ENCODE measurements around the gene MPZL3. TPM values are rescaled to one million over a fixed set of nuclear protein-coding genes. Genes with fewer than 3 reads are reported as not detected.

The MPZL3 gene
- total RNA-seq, 1 donor from 2014 or later, result 0.21 TPM

DNA sequence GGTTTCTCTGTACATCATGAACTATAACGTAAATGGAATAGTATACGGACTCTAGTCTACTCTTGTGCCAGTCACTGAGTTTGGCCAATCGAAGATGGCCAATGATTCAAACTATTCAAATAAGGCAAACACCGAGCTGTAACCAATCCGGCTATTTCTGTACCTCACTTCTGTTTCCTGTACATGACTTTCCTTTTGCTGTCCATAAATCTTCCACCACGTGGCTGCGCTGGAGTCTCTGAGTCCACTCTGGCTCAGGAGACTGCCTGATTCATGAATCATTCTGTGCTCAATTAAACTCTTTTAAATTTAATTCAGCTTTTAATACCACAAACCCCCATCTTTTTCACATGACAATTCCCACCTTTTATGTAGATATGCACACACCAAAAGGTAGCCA lies 25.9 kb downstream of the MPZL3 start:
- Histone ChIP-seq H3K27me3 (no peaks in the 10 kb centered on the region), H3K9me3 (no peaks in the 10 kb centered on the region), H3K27ac (no peak overlapping the region), H3K4me3 (no peak overlapping the region), H3K36me3 (no peaks in the 10 kb centered on the region), H3K4me1 (no peaks in the 10 kb centered on the region)
- intact Hi-C loops (cut with DNase I), result no loop called here
- TF ChIP-seq, protein P1, sequence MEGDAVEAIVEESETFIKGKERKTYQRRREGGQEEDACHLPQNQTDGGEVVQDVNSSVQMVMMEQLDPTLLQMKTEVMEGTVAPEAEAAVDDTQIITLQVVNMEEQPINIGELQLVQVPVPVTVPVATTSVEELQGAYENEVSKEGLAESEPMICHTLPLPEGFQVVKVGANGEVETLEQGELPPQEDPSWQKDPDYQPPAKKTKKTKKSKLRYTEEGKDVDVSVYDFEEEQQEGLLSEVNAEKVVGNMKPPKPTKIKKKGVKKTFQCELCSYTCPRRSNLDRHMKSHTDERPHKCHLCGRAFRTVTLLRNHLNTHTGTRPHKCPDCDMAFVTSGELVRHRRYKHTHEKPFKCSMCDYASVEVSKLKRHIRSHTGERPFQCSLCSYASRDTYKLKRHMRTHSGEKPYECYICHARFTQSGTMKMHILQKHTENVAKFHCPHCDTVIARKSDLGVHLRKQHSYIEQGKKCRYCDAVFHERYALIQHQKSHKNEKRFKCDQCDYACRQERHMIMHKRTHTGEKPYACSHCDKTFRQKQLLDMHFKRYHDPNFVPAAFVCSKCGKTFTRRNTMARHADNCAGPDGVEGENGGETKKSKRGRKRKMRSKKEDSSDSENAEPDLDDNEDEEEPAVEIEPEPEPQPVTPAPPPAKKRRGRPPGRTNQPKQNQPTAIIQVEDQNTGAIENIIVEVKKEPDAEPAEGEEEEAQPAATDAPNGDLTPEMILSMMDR (IDR thresholded peaks at IDR 0.05), result no peak
- DNase-seq (ENCODE audit: low spot score in 2 of 2), result no peak

DNA sequence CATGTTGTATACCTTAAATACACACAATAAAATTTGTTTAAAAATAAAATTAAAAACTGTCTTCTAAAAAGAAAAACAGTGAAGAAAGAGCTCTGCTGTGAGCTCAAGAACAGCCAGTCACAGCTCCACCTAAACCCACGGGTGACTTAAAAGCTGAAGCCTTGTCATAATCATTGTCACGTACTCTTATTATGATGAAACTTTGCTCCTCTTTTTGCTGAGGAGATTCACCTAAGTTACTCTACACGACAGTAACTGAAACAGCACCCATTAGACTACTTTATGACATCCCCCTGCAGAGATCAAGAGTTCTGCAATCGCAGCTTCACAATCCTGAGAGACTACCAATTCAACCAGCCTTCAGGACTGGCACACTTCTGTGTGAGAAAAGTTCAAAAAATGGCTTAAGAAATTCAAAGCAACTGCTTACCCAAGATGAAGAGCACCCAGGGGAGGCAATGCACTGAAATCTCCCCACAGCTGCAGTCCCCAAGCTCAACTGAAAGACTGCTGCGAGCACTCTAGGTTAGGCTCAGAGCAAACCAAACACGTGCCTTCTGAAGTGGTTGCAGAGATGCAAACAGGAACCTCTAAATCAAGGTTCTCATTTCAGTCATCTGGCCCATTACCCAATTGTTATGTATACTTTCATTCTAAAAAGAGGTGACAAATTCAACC lies 27.5 kb downstream of the MPZL3 start, which contains the start of gene JAML:
Gene JAML, minus strand, starts transcription at position 501 of the 678 bp plus-strand sequence. CDS start 10,145 bp downstream, outside the sequence.
- Histone ChIP-seq H3K9me3 (no peaks in the 10 kb centered on the region), H3K4me1 (no peaks in the 10 kb centered on the region), H3K36me3 (no peaks in the 10 kb centered on the region), H3K27me3 (no peaks in the 10 kb centered on the region), H3K27ac (peak within 1 kb of the TSS in 1 of 2 donors; percentile 37), H3K4me3 (peak within 1 kb of the TSS in 1 of 2 donors; percentile 28)
- intact Hi-C loops (cut with DNase I), result no loop called here
- TF ChIP-seq, protein P1 (IDR thresholded peaks at IDR 0.05), result no peak
- DNase-seq (ENCODE audit: low spot score in 2 of 2), result no peak

DNA sequence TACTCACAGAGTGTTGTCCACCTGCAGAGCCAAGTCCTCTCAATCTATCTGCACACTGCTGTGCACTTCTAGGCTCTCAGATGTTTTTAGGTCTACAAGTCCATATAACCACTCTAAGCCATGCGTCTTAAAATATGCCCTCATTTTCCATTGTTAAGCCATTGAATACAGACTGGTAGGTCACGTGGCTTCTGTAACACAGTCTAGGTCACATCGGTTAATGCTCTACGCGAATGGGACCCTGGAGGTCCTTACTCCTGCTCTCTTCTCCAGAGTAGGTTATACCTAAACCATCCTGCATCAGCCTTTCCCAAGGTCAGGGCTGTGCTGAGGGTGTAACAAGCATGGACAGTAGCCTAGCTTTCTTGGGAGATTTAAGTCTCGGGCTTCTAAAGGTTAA lies 28.2 kb downstream of the MPZL3 start:
- peak overlapping the region in 1 of 2 donors; percentile 37 for H3K27ac ChIP-seq
- H3K36me3 ChIP-seq, result no peaks in the 10 kb centered on the region
- H3K4me1 ChIP-seq, result no peaks in the 10 kb centered on the region
- DNase-seq (ENCODE audit: low spot score in 2 of 2), result no peak
- H3K9me3 ChIP-seq, result no peaks in the 10 kb centered on the region
- H3K4me3 ChIP-seq, result peak overlapping the region in 1 of 2 donors; percentile 28
- intact Hi-C loops (cut with DNase I), result no loop called here
- TF ChIP-seq, protein P1 (IDR thresholded peaks at IDR 0.05), result no peak
- no peaks in the 10 kb centered on the region for H3K27me3 ChIP-seq

DNA sequence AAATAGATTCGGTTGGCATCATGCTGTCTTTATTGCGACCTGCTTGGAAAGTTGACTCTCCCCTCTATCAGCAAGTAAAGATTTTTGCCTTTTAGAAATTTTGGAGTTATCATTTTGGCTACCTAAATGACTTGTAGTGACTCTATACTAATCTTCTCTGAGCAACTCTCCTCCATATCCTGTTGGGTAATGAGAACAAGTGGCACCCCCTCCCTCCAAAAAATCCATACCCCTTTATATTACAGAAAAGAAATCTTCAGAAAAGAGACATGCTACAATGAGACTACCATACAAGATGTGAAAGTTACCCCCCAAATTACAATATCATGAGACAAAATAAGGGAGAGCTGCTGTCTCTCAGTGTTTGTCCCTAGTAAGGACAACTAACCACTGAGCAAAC lies 28.6 kb downstream of the MPZL3 start:
- Histone ChIP-seq H3K4me1 (no peaks in the 10 kb centered on the region), H3K4me3 (peak overlapping the region in 1 of 2 donors; percentile 28), H3K9me3 (no peaks in the 10 kb centered on the region), H3K27me3 (no peaks in the 10 kb centered on the region), H3K27ac (no peak overlapping the region), H3K36me3 (no peaks in the 10 kb centered on the region)
- TF ChIP-seq, protein P1 (IDR thresholded peaks at IDR 0.05), result no peak
- no peak for DNase-seq (ENCODE audit: low spot score in 2 of 2)
- intact Hi-C loops (cut with DNase I), result no loop called here

DNA sequence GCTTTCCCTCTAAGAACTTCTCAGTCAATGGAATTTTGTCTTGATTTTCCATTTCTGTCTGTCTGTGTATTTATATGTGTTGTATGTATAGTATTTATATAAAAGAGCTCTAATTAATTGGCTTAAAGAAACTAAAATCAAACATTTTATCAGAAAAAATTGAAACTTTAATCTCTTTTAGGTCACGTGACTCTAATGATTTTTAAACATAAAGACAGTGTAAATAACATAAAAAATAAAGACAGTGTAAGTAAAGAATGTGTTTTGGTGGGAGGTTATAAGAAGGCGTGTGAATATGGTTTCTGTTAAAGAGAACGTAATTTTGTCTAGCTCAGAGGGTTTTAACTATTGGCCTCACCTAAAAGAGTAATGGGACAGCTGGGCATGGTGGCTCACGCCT lies 29.7 kb downstream of the MPZL3 start:
- TF ChIP-seq, protein P1 (IDR thresholded peaks at IDR 0.05), result no peak
- H3K9me3 ChIP-seq, result no peaks in the 10 kb centered on the region
- intact Hi-C loops (cut with DNase I), result no loop called here
- no peak overlapping the region for H3K4me3 ChIP-seq
- no peaks in the 10 kb centered on the region for H3K27me3 ChIP-seq
- no peaks in the 10 kb centered on the region for H3K36me3 ChIP-seq
- H3K27ac ChIP-seq, result no peak overlapping the region
- no peak for DNase-seq (ENCODE audit: low spot score in 2 of 2)
- H3K4me1 ChIP-seq, result no peaks in the 10 kb centered on the region

All from ascending aorta (tissue), 2 donors.